SIG-M5 treated with dmso at 0.1 percent for 504 hours (cell line): ENCODE data around the gene COG5.

Experiments
- DNase-seq: peaks from one replicate; lab custom pipeline; 2025; ENCODE audit not compliant: unreplicated experiment; lab: John Stamatoyannopoulos, UW

The COG5 gene

GRCh38 chr7:107506674-107507339, 56.9 kb downstream of the COG5 start:
- DNase-seq = peak; percentile 79

- DNase-seq = peak; percentile 66
Observed at GRCh38 chr7:107505997-107506673, 57.6 kb downstream of the COG5 start.

GRCh38 chr7:107505362-107505761, 58.4 kb downstream of the COG5 start:
- DNase-seq = no peak

GRCh38 chr7:107503687-107504086, 60.0 kb downstream of the COG5 start:
- no peak for DNase-seq

- DNase-seq = no peak
Observed at GRCh38 chr7:107502797-107503196, 60.9 kb downstream of the COG5 start.

- DNase-seq = no peak
Observed at GRCh38 chr7:107502154-107502553, 61.6 kb downstream of the COG5 start.

- DNase-seq = peak; percentile 16
Observed at GRCh38 chr7:107501593-107501992, 62.1 kb downstream of the COG5 start.

- no peak for DNase-seq
Observed at GRCh38 chr7:107499731-107500130, 64.0 kb downstream of the COG5 start.

- DNase-seq = no peak
Observed at GRCh38 chr7:107495516-107495915, 68.2 kb downstream of the COG5 start.

GRCh38 chr7:107494884-107495283, 68.8 kb downstream of the COG5 start:
- DNase-seq = no peak

- DNase-seq = peak; percentile 11
Observed at GRCh38 chr7:107494315-107494751, 69.4 kb downstream of the COG5 start.

- DNase-seq = no peak
Observed at GRCh38 chr7:107492875-107493274, 70.8 kb downstream of the COG5 start.

- DNase-seq = no peak
Observed at GRCh38 chr7:107486041-107486440, 77.7 kb downstream of the COG5 start.

GRCh38 chr7:107482571-107482970, 81.1 kb downstream of the COG5 start:
- DNase-seq = no peak

GRCh38 chr7:107480932-107481331, 82.8 kb downstream of the COG5 start:
- DNase-seq = no peak

- no peak for DNase-seq
Observed at GRCh38 chr7:107479303-107479702, 84.4 kb downstream of the COG5 start.

GRCh38 chr7:107474104-107474521, 89.6 kb downstream of the COG5 start:
- DNase-seq = no peak

GRCh38 chr7:107472116-107472515, 91.6 kb downstream of the COG5 start:
- DNase-seq = no peak

- no peak for DNase-seq
Observed at GRCh38 chr7:107471292-107472070, 92.2 kb downstream of the COG5 start.

- no peak for DNase-seq
Observed at GRCh38 chr7:107469929-107470328, 93.8 kb downstream of the COG5 start, which contains the start of gene GPR22. Gene GPR22, plus strand, starts transcription at chr7:107470057. Its CDS starts 4,004 bp downstream, at chr7:107474061.

- DNase-seq = no peak
Observed at GRCh38 chr7:107468824-107469223, 94.9 kb downstream of the COG5 start.

- DNase-seq = no peak
Observed at GRCh38 chr7:107467972-107468371, 95.7 kb downstream of the COG5 start.
